Endothelial cell of umbilical vein (primary cell): ENCODE measurements around the gene CXorf38.

Experiments
- CTCF ChIP-seq, 2 donors: IDR thresholded peaks; 1 replicate in 1 of 2; 2 replicates in 1 of 2; pipeline ENCODE4 v1.5.1; 2011; ENCODE audit warnings: low read length in 2 of 2, mild to moderate bottlenecking in 2 of 2, moderate library complexity in 2 of 2, control low read depth in 1 of 2, inconsistent platforms in 1 of 2, low read depth in 1 of 2; ENCODE audit not compliant: insufficient read depth in 1 of 2; ENCODE audit errors: extremely low read depth in 1 of 2
- EZH2 ChIP-seq: IDR thresholded peaks from 2 replicates; pipeline ENCODE4 v1.6.1; 2012; ENCODE audit warnings: borderline replicate concordance, low read depth, mild to moderate bottlenecking, moderate library complexity, low read length, inconsistent platforms; ENCODE audit not compliant: severe bottlenecking
- FOS ChIP-seq: IDR thresholded peaks from 2 replicates; pipeline ENCODE4 v1.6.1; 2011; ENCODE audit warnings: mild to moderate bottlenecking, low read length, moderate library complexity, borderline replicate concordance; ENCODE audit not compliant: insufficient read depth
- GATA2 ChIP-seq: IDR thresholded peaks from 2 replicates; pipeline ENCODE4 v1.7.0; 2011; ENCODE audit warnings: low read depth, mild to moderate bottlenecking, moderate library complexity, mixed read lengths, low read length; ENCODE audit not compliant: insufficient read length, insufficient read depth
- JUN ChIP-seq: IDR thresholded peaks from 2 replicates; pipeline ENCODE4 v1.6.1; 2011; ENCODE audit warnings: borderline replicate concordance, low read depth; ENCODE audit not compliant: insufficient read length, insufficient read depth
- MAX ChIP-seq: IDR thresholded peaks from 2 replicates; pipeline ENCODE4 v1.6.1; 2011; ENCODE audit not compliant: insufficient read depth, insufficient read length
- POLR2A ChIP-seq: IDR thresholded peaks from 2 replicates; pipeline ENCODE4 v1.6.1; 2012; ENCODE audit warnings: low read depth, mild to moderate bottlenecking, control low read depth, low read length
- POLR2AphosphoS5 ChIP-seq: IDR thresholded peaks from 2 replicates; pipeline ENCODE4 v1.6.1; 2012; ENCODE audit warnings: low read depth, mild to moderate bottlenecking, control low read depth, low read length, moderate library complexity; ENCODE audit not compliant: insufficient read depth

GRCh38 chrX:40647307-40648197 lies at the start of gene CXorf38:
- TF ChIP-seq CTCF (IDR thresholded peaks at IDR 0.05; ENCODE audit: extremely low read depth in 1 of 2, insufficient read depth in 1 of 2, low read depth in 1 of 2, low read length in 2 of 2), result no peak
- no peak for TF ChIP-seq EZH2
- TF ChIP-seq POLR2A, result peak; percentile 83
- peak; percentile 87 for TF ChIP-seq POLR2AphosphoS5
- no peak for TF ChIP-seq JUN
- TF ChIP-seq MAX, result no peak
- no peak for TF ChIP-seq GATA2
- no peak for TF ChIP-seq FOS
